H9 (cell line): ENCODE measurements around the gene UBN2. TPM values are rescaled to one million over a fixed set of nuclear protein-coding genes. Genes with fewer than 3 reads are reported as not detected.

Experiments
- DNase-seq: peaks from one replicate; pipeline ENCODE4 v3.0.0-alpha.2; 2017
- H2AFZ ChIP-seq: one replicate; pipeline ENCODE4 v1.6.1; 2013; ENCODE audit warnings: mild to moderate bottlenecking, low read length, control low read depth, moderate library complexity
- H2AK5ac ChIP-seq: 2 replicates; pipeline ENCODE4 v1.6.1; 2013; ENCODE audit warnings: low read length, control low read depth, mixed read lengths; ENCODE audit not compliant: insufficient read length
- H2BK120ac ChIP-seq: one replicate; pipeline ENCODE4 v1.6.1; 2013; ENCODE audit warnings: low read depth, mild to moderate bottlenecking, low read length, control low read depth, inconsistent platforms; ENCODE audit not compliant: poor library complexity, severe bottlenecking
- H2BK12ac ChIP-seq: 2 replicates; pipeline ENCODE4 v1.6.1; 2013; ENCODE audit warnings: low read length, control low read depth, mixed read lengths, low read depth; ENCODE audit not compliant: insufficient read length
- H2BK15ac ChIP-seq: 2 replicates; pipeline ENCODE4 v1.6.1; 2013; ENCODE audit warnings: low read depth, low read length, control low read depth
- H2BK20ac ChIP-seq: one replicate; pipeline ENCODE4 v1.6.1; 2013; ENCODE audit warnings: low read depth, mild to moderate bottlenecking, low read length, control low read depth, inconsistent platforms; ENCODE audit not compliant: poor library complexity, severe bottlenecking
- H2BK5ac ChIP-seq: 2 replicates; pipeline ENCODE4 v1.6.1; 2013; ENCODE audit warnings: low read length, control low read depth, mixed read lengths; ENCODE audit not compliant: insufficient read length
- H3K14ac ChIP-seq: 2 replicates; pipeline ENCODE4 v1.6.1; 2013; ENCODE audit warnings: low read length, control low read depth; ENCODE audit not compliant: insufficient read depth
- H3K18ac ChIP-seq: 2 replicates; pipeline ENCODE4 v1.6.1; 2013; ENCODE audit warnings: low read depth, mild to moderate bottlenecking, mixed read lengths, low read length, control low read depth; ENCODE audit not compliant: insufficient read length
- H3K23ac ChIP-seq: 2 replicates; pipeline ENCODE4 v1.6.1; 2013; ENCODE audit warnings: low read length, control low read depth, mixed read lengths, low read depth; ENCODE audit not compliant: insufficient read length
- H3K23me2 ChIP-seq: 2 replicates; pipeline ENCODE4 v1.6.1; 2013; ENCODE audit warnings: low read depth, mild to moderate bottlenecking, mixed read lengths, low read length, control low read depth; ENCODE audit not compliant: insufficient read length, poor library complexity, severe bottlenecking
- H3K27ac ChIP-seq: 2 replicates; pipeline ENCODE4 v1.5.1; 2013; ENCODE audit warnings: low read length, control low read depth, mixed read lengths, low read depth; ENCODE audit not compliant: insufficient read length
- H3K27me3 ChIP-seq: 2 replicates; pipeline ENCODE4 v1.6.1; 2013; ENCODE audit warnings: low read length, control low read depth, inconsistent platforms; ENCODE audit not compliant: insufficient read depth
- H3K4ac ChIP-seq: 2 replicates; pipeline ENCODE4 v1.6.1; 2013; ENCODE audit warnings: low read depth, mild to moderate bottlenecking, control low read depth, inconsistent platforms, low read length, moderate library complexity
- H3K4me1 ChIP-seq: 2 replicates; pipeline ENCODE4 v1.6.1; 2013; ENCODE audit warnings: low read length, control low read depth, inconsistent platforms; ENCODE audit not compliant: insufficient read depth
- H3K4me2 ChIP-seq: 2 replicates; pipeline ENCODE4 v1.6.1; 2013; ENCODE audit warnings: low read length, control low read depth, mixed read lengths; ENCODE audit not compliant: insufficient read length, insufficient read depth
- H3K56ac ChIP-seq: 2 replicates; pipeline ENCODE4 v1.6.1; 2013; ENCODE audit warnings: low read depth, mild to moderate bottlenecking, mixed read lengths, low read length, control low read depth; ENCODE audit not compliant: insufficient read length
- H3K79me1 ChIP-seq: 2 replicates; pipeline ENCODE4 v1.6.1; 2013; ENCODE audit warnings: low read depth, mild to moderate bottlenecking, moderate library complexity, low read length, control low read depth, inconsistent platforms; ENCODE audit not compliant: insufficient read depth, poor library complexity, severe bottlenecking
- H3K79me2 ChIP-seq: 2 replicates; pipeline ENCODE4 v1.6.1; 2013; ENCODE audit warnings: low read length, control low read depth, inconsistent platforms; ENCODE audit not compliant: insufficient read depth
- H3K9ac ChIP-seq: 2 replicates; pipeline ENCODE4 v1.6.1; 2013; ENCODE audit warnings: low read length, control low read depth, mixed read lengths; ENCODE audit not compliant: insufficient read length; ENCODE audit errors: extremely low read depth
- H3K9me3 ChIP-seq: one replicate; pipeline ENCODE4 v1.6.1; 2013; ENCODE audit warnings: low read depth, low read length, inconsistent platforms; ENCODE audit not compliant: control insufficient read depth
- H3T11ph ChIP-seq: one replicate; pipeline ENCODE4 v1.6.1; 2013; ENCODE audit warnings: mild to moderate bottlenecking, low read length, control low read depth, inconsistent platforms
- H4K20me1 ChIP-seq: one replicate; pipeline ENCODE4 v1.6.1; 2013; ENCODE audit not compliant: control insufficient read depth, insufficient read length, insufficient read depth
- H4K5ac ChIP-seq: 2 replicates; pipeline ENCODE4 v1.6.1; 2013; ENCODE audit warnings: low read depth, mild to moderate bottlenecking, mixed read lengths, low read length, control low read depth; ENCODE audit not compliant: insufficient read length
- H4K8ac ChIP-seq: replicated peaks from 2 replicates; pipeline ENCODE4 v1.6.1; 2013; ENCODE audit warnings: low read length, control low read depth, mixed read lengths, low read depth; ENCODE audit not compliant: insufficient read length
- H4K91ac ChIP-seq: 2 replicates; pipeline ENCODE4 v1.6.1; 2013; ENCODE audit warnings: low read depth, mild to moderate bottlenecking, moderate library complexity, mixed read lengths, low read length, control low read depth; ENCODE audit not compliant: insufficient read length
- H3K27ac Mint-ChIP-seq, 3 experiments: 2 replicates in 2 of 3; 3 replicates in 1 of 3; pipeline ENCODE4 v1.8.0; 2020 to 2021; ENCODE audit warnings: mixed read lengths in 3 of 3, mild to moderate bottlenecking in 1 of 3, moderate library complexity in 1 of 3
- H3K27me3 Mint-ChIP-seq: 2 replicates; pipeline ENCODE4 v1.8.0; 2021; ENCODE audit warnings: low read depth, mild to moderate bottlenecking, moderate library complexity, mixed read lengths
- H3K36me3 Mint-ChIP-seq, 3 experiments: 2 replicates in 2 of 3; 3 replicates in 1 of 3; pipeline ENCODE4 v1.8.0; 2020 to 2021; ENCODE audit warnings: low read depth in 3 of 3, mixed read lengths in 3 of 3; ENCODE audit not compliant: insufficient read depth in 1 of 3
- H3K4me1 Mint-ChIP-seq, 2 experiments: 2 replicates each; pipeline ENCODE4 v1.8.0; 2020; ENCODE audit warnings: mixed read lengths in 2 of 2
- H3K4me3 Mint-ChIP-seq, 2 experiments: 2 replicates in 1 of 2; 3 replicates in 1 of 2; pipeline ENCODE4 v1.8.0; 2020 to 2021; ENCODE audit warnings: mild to moderate bottlenecking in 2 of 2, mixed read lengths in 2 of 2, moderate library complexity in 1 of 2
- H3K9me3 Mint-ChIP-seq, 2 experiments: 2 replicates in 1 of 2; 3 replicates in 1 of 2; pipeline ENCODE4 v1.8.0; 2020; ENCODE audit warnings: mild to moderate bottlenecking in 2 of 2, mixed read lengths in 2 of 2, moderate library complexity in 1 of 2
- CTCF ChIP-seq: fragments of 200-600 bp; sonication (generic); conservative IDR thresholded peaks from 3 replicates; pipeline ENCODE4 v1.8.0; 2021; ENCODE audit warnings: antibody characterized with exemption, mild to moderate bottlenecking
- WGBS: extraction: QIAGEN DNeasy Blood & Tissue Kit; methylation state at CpG from one replicate; pipeline ENCODE4 v1.1.7; 2013; ENCODE audit warnings: missing lambda C conversion rate, low lambda C conversion rate, mixed read lengths; ENCODE audit not compliant: insufficient read length; ENCODE audit errors: extremely low coverage; 5-methylcytosine and 5-hydroxymethylcytosine counted together
- total RNA-seq: library from RNA; stranded (reverse); gene quantifications from 2 replicates; pipeline ENCODE4 v1.2.1, GENCODE V29; 2021

UBN2 gene
- total RNA-seq, 1 experiment from 2014 or later: 27.6 TPM

- TF ChIP-seq CTCF: no peak
- Mint-ChIP-seq H3K4me3 (no peak overlapping the region), H3K27ac (no peak overlapping the region), H3K27me3 (no peaks in the 10 kb centered on the region), H3K4me1 (no peaks in the 10 kb centered on the region), H3K36me3 (peaks cover 15 to 44% (median 34%) of the 10 kb centered on the region in 3 experiments; a peak in 6 of 7 replicates), H3K9me3 (no peaks in the 10 kb centered on the region)
- Histone ChIP-seq H3K14ac (no peak overlapping the region), H3K27me3 (no peaks in the 10 kb centered on the region), H4K20me1 (no peaks in the 10 kb centered on the region), H3K27ac (no peak overlapping the region), H3K4me2 (no peak overlapping the region), H3K23me2 (no peaks in the 10 kb centered on the region), H2BK15ac (no peak overlapping the region), H2BK12ac (no peak overlapping the region), H2BK120ac (no peak overlapping the region), H2AFZ (no peak overlapping the region), H4K5ac (no peak overlapping the region), H4K8ac (no peak overlapping the region), H3K79me2 (no peaks in the 10 kb centered on the region), H3K79me1 (no peaks in the 10 kb centered on the region), H3K9me3 (no peaks in the 10 kb centered on the region), H3K4ac (no peak overlapping the region), H2BK5ac (no peak overlapping the region), H3K23ac (no peak overlapping the region), H3K56ac (no peak overlapping the region), H3T11ph (no peak overlapping the region), H2AK5ac (no peak overlapping the region), H3K18ac (no peak overlapping the region), H3K9ac (no peak overlapping the region), H4K91ac (no peak overlapping the region), H2BK20ac (no peak overlapping the region), H3K4me1 (no peaks in the 10 kb centered on the region)
- DNase-seq: no peak
- WGBS: no CpG with 5 or more reads among the region's 6 CpGs
These were observed 28.1 kb downstream of the UBN2 start for GRCh38 chr7:139259142-139259541.
